ENCODE data around the gene LRRTM1. TPM values are rescaled to one million over a fixed set of nuclear protein-coding genes. Genes with fewer than 3 reads are reported as not detected.

The LRRTM1 gene
- total and polyA plus RNA-seq, 2 donors: 0.63 to 1.1 TPM

DNA sequence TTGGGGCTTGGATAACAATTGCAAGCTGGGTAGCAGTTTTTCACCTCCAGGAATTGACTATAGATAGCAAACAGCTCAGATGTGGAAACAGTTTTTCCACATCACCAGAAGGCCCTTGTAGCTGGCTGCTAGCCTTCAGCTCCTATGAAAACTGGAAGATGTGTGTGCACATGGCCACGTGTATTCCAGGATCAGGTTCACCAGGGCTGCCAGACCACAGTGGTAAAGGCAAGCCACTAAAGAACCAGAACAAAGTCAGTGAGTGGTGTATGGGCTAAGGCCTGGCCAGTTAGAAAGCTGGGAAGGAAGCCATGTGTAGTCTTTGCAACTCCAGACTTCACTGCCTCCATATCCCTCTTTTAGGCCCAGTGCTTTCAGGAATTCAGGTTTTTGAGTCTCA is 12.9 kb downstream of the LRRTM1 start:
- Histone ChIP-seq H3K4me3 (ENCODE audit: low read depth, low read length) (no peak overlapping the region), H3K27ac (ENCODE audit: low read depth) (no peak overlapping the region), H3K36me3 (ENCODE audit: insufficient read depth) (no peaks in the 10 kb centered on the region), H3K4me1 (ENCODE audit: insufficient read depth) (no peaks in the 10 kb centered on the region)
- DNase-seq (ENCODE audit: extremely low spot score): no peak
- 52% methylated on average over 1 of the region's 1 CpG for WGBS

DNA sequence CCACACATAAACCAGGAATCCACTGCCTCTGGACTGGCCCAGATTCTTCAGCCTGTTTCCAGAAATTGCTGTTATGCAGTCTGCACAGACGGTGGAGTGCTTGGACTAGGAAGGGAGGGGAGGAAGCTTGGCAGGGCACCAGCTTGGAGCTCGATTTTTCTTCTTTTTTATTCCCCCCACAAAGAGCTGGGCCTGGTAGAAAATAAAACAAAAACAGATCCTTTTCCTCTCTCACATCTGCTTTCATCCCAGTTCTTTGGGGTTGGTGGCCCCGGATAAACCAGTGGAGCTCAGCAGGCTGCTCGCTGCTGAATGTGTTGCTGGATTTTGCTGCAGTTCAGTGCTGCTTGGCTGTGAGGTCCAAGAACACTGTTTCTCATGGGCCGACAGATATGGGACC is 16.0 kb downstream of the LRRTM1 start:
- no peak for DNase-seq (ENCODE audit: extremely low spot score)
- Histone ChIP-seq H3K27ac (ENCODE audit: low read depth) (no peak overlapping the region), H3K4me1 (ENCODE audit: insufficient read depth) (no peaks in the 10 kb centered on the region), H3K36me3 (ENCODE audit: insufficient read depth) (no peaks in the 10 kb centered on the region), H3K4me3 (ENCODE audit: low read depth, low read length) (no peak overlapping the region)
- 26% methylated on average over 5 of the region's 5 CpGs for WGBS

DNA sequence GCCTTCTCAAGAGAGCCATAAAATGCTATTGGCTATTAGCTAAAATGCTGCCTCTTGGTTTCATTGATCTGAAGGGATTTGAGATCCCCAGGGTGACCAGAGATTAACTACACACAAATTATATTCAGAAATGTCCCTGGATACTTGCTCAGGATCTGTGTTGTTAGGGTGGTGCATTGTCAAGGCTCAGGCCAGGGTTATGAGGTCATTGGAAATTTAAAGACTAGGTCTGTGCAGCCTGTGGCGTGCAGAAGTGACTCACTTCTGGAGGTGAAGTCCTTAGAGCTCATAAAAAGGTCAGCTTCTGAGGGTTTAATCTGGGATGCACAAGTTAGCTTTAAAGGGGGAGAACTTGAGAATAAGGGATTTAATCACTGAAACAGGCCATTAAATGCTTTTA is 23.5 kb downstream of the LRRTM1 start:
- no peak overlapping the region for H3K27ac ChIP-seq (ENCODE audit: low read depth)
- H3K4me3 ChIP-seq (ENCODE audit: low read depth, low read length): no peak overlapping the region
- 78% methylated on average over 1 of the region's 1 CpG for WGBS
- no peak for DNase-seq (ENCODE audit: extremely low spot score)
- no peaks in the 10 kb centered on the region for H3K36me3 ChIP-seq (ENCODE audit: insufficient read depth)
- H3K4me1 ChIP-seq (ENCODE audit: insufficient read depth): no peaks in the 10 kb centered on the region

DNA sequence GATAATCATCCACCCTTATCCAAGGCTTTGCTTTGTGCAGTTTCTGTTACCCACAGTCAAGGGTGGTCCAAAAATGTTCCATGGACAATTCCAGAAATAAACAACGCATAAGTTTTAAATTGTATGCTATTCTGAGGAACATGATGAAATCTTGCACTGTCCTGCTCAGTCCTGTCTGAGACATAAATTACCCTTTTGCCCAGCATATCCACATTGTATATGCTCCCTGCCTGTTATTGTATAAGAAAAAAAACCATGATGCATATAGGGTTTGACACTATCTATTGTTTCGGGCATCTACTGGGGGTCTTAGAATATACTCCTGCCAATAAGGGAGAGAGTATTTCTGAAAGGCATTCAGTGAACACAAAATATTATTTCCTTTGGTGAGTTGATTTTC is 24.0 kb downstream of the LRRTM1 start:
- Histone ChIP-seq H3K36me3 (ENCODE audit: insufficient read depth) (no peaks in the 10 kb centered on the region), H3K4me1 (ENCODE audit: insufficient read depth) (no peaks in the 10 kb centered on the region), H3K4me3 (ENCODE audit: low read depth, low read length) (no peak overlapping the region), H3K27ac (ENCODE audit: low read depth) (no peak overlapping the region)
- DNase-seq (ENCODE audit: extremely low spot score): no peak
- 84% methylated on average over 2 of the region's 2 CpGs for WGBS

DNA sequence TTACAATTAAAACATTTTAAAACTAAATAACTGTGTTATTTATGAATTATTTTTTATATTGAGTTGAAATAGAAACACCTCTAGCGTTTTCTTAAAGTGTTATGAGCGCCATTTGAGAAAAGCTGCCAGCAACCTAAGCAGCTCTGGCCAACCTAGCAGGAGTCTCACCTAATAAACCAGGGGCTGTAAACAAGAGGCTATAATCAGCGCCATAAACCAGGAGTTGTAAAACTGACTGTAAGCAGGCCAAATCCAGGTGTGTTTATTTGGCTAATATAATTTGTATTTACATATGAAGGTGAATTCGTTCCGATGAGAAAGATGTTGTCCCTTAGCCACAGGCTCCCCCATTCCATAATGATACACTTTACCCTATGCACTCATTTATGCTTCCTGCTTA is 34.7 kb downstream of the LRRTM1 start:
- WGBS: 26% methylated on average over 5 of the region's 5 CpGs
- no peaks in the 10 kb centered on the region for H3K36me3 ChIP-seq (ENCODE audit: insufficient read depth)

DNA sequence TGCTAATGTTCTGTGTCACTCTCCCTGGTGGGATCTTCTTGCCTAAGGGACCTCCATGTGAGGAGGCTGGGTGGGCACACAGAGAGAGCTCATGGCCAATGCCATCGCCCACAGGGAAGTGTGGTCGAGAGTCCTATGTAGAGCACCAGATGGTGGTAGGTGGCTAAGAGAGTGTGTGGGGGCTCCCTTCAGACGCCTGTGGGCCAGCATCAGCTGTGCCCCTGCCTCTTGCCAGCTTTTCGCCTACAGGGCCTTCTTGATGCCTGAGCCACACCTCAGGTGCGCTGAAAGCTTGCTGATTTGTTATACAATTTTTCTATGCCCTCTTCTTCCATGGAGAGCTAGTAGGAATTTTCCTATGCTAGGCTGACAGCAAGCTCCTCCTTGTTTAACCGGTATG is 38.3 kb downstream of the LRRTM1 start:
- Histone ChIP-seq H3K27ac (ENCODE audit: low read depth) (no peak overlapping the region), H3K36me3 (ENCODE audit: insufficient read depth) (no peaks in the 10 kb centered on the region), H3K4me3 (ENCODE audit: low read depth, low read length) (no peak overlapping the region), H3K4me1 (ENCODE audit: insufficient read depth) (no peaks in the 10 kb centered on the region)
- DNase-seq (ENCODE audit: extremely low spot score): no peak
- WGBS: 79% methylated on average over 6 of the region's 6 CpGs

More for the DNA sequence above, 34.7 kb downstream of the LRRTM1 start:
- Histone ChIP-seq H3K4me1 (ENCODE audit: insufficient read depth) (no peaks in the 10 kb centered on the region), H3K27ac (ENCODE audit: low read depth) (no peak overlapping the region), H3K4me3 (ENCODE audit: low read depth, low read length) (no peak overlapping the region)
- no peak for DNase-seq (ENCODE audit: extremely low spot score)

DNA sequence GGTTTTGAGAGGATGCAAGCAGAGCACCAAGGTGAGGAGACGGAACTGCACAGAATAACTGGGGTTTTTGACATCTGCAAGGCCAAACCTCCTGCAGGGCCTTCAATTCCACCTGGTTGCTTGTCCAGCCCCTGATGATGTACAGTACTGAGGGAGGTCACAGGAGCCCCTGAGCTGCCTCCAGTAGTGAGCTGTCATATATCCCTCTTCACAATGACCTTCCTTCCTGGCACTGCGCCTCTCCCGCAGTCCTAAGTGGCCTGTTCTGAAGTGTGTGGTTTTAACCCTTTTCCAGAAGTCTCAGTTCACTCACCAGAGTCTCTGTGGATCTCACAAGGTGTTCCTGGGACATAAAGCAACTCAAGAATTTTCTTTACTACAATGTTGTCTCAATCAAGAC is 45.3 kb downstream of the LRRTM1 start:
- H3K36me3 ChIP-seq (ENCODE audit: insufficient read depth): no peaks in the 10 kb centered on the region
- no peak for DNase-seq (ENCODE audit: extremely low spot score)
- WGBS: 73% methylated on average over 3 of the region's 3 CpGs
- no peak overlapping the region for H3K27ac ChIP-seq (ENCODE audit: low read depth)
- no peaks in the 10 kb centered on the region for H3K4me1 ChIP-seq (ENCODE audit: insufficient read depth)
- no peak overlapping the region for H3K4me3 ChIP-seq (ENCODE audit: low read depth, low read length)

DNA sequence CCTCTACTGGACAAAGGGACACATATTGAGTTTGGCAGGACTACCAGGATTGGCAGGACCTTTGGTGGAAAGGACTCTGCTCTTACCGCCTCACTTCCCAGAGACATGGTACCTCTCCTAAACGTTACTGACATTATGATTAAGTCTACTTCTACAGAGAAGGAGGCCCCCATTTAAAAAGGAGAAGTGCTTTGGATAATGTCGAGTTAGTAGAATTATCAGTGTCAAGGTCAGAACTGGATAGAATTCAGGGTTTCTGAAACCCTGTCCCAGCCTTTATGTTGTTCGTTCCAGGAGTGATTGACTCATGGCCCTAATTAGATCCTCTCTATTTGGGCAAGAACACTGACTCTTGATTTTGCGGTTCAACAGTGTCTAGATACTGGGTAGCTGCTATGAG is 45.8 kb downstream of the LRRTM1 start:
- H3K4me3 ChIP-seq (ENCODE audit: low read depth, low read length): no peak overlapping the region
- no peaks in the 10 kb centered on the region for H3K4me1 ChIP-seq (ENCODE audit: insufficient read depth)
- DNase-seq (ENCODE audit: extremely low spot score): no peak
- WGBS: 84% methylated on average over 5 of the region's 5 CpGs
- no peaks in the 10 kb centered on the region for H3K36me3 ChIP-seq (ENCODE audit: insufficient read depth)
- H3K27ac ChIP-seq (ENCODE audit: low read depth): no peak overlapping the region

DNA sequence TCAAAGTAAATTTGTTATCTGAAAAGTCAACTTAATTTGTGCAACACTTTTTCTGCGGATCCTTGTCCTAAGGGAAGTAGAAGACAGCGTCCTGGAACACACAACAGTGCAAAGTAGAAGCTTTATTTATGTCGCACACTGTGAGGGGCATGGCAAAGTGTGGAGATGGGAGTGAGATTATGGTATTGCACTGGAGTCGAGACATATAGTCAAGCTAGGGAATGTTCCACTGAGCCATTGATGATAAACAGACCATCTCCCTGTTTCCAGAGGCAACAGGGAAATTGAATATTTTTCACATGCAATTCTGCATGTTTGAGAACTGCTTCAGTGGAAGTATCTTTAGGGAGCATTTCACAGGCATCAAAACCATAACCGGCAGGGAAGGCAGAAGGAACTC is 46.2 kb downstream of the LRRTM1 start:
- Histone ChIP-seq H3K27ac (ENCODE audit: low read depth) (no peak overlapping the region), H3K36me3 (ENCODE audit: insufficient read depth) (no peaks in the 10 kb centered on the region), H3K4me1 (ENCODE audit: insufficient read depth) (no peaks in the 10 kb centered on the region), H3K4me3 (ENCODE audit: low read depth, low read length) (no peak overlapping the region)
- 61% methylated on average over 5 of the region's 5 CpGs for WGBS
- DNase-seq (ENCODE audit: extremely low spot score): no peak

DNA sequence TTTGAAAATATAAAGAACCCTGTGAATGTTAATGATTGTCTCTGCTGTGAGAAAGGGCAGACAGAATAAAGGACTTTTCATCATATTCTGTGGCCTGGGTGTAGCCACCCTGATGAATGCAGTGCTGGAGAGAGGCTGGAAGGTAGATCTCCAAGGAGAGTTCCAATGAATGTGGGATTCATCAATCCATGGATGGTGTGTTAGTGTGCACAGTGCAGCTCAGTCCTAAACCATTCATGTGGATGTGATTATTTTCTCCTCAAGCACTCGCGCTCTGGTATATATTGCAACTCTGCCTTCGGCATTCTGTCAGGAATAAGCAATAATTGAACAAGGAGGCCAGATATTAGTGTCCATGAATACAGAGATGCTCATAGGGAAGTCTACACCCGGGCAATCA is 47.1 kb downstream of the LRRTM1 start:
- DNase-seq (ENCODE audit: extremely low spot score): no peak
- Histone ChIP-seq H3K36me3 (ENCODE audit: insufficient read depth) (no peaks in the 10 kb centered on the region), H3K27ac (ENCODE audit: low read depth) (no peak overlapping the region), H3K4me3 (ENCODE audit: low read depth, low read length) (no peak overlapping the region), H3K4me1 (ENCODE audit: insufficient read depth) (no peaks in the 10 kb centered on the region)
- WGBS: 91% methylated on average over 4 of the region's 4 CpGs

DNA sequence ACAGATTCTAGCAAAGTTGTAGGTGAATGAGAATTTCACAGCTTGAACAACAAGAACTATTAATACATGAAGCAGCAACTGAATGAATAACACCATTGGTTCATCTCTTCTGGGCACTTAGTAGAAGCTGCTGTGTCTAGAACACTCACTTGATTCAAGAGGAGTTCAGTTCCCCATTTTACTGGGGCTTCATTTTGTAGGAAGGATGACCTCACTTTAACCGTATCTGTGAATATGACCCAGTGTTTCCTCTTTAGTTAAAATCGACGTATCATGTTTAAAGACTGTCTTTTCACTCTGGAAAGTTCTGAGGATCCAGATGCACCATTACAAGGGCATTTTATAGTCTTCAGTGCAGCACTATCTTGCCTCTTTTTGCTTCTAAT is 47.8 kb downstream of the LRRTM1 start:
- WGBS: 63% methylated on average over 3 of the region's 3 CpGs
- no peak for DNase-seq (ENCODE audit: extremely low spot score)
- Histone ChIP-seq H3K36me3 (ENCODE audit: insufficient read depth) (no peaks in the 10 kb centered on the region), H3K27ac (ENCODE audit: low read depth) (no peak overlapping the region), H3K4me3 (ENCODE audit: low read depth, low read length) (no peak overlapping the region), H3K4me1 (ENCODE audit: insufficient read depth) (no peaks in the 10 kb centered on the region)

DNA sequence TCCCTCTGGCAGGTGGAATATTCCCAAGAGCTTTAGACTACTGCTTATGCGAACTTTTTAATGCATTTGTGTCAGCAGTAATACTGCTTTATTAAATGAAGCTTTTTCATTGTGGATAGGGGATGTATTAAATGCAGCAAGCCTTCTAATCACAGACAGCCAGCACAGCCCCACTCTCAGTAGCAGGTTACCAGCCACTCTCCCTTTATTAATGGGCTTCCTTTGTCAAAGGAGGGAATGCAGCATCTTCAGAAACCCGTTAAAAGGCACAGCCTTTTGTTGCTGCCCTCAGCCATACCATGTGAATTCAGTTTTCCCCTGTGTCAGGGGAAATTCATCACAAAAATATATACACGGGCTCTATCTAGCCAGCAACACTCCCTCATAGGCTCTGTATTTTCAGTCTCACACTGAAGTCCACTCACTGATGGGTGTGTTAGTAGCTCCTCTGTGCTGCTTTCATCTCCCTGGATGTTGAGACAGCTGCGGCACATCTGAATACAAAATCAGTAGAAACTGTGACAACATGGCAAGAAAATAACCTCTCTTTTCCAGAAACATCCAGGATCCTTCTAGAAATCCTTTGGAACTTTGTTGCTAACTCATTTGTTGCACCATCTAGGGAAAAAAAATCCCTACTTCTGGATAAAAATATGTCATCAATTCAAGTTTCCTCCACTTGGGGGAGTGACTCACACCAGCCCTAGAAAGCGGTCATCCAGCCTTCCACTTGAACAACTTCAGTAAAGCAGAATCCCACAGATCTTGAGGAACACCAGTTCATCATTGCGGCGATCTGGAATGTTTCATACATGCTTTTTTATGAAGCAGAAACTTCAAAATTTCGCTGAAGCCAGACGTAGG is 48.4 kb downstream of the LRRTM1 start:
- Histone ChIP-seq H3K27ac (ENCODE audit: low read depth) (no peak overlapping the region), H3K36me3 (ENCODE audit: insufficient read depth) (no peaks in the 10 kb centered on the region), H3K4me3 (ENCODE audit: low read depth, low read length) (no peak overlapping the region), H3K4me1 (ENCODE audit: insufficient read depth) (no peaks in the 10 kb centered on the region)
- DNase-seq (ENCODE audit: extremely low spot score): no peak
- 71% methylated on average over 9 of the region's 9 CpGs for WGBS

DNA sequence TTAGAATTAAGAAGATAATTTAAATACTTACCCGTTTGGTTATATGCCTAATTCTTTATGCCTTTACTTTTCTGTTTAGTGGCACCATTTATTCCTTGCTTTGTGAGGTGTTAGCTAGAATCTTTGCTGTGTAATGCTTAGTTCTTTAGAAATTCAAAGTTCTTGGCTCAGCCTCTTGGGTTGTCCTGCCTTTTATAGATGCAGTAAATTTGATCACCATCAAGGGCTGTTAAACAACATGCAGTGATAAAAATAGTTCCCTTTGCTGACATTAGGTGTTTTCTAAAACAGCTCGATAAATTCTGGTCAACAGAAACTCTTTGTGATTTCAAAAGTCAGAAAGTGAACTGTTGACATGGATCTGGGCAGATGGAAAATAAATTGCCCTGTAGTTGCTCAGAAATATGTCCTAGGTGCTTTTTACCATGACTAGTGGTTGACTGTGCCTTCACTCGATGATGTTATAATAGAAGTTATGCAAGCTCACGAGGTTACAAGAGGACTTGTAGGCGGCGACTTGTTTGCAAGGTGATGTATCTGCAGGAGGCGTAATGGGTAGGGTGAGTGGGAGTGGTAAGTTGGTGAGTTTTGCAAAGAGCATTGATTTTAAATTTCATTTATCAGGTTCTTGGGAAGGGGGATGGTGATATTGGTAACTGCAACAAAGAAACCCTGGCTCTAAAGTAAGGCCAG is 52.1 kb downstream of the LRRTM1 start:
- no peak for DNase-seq (ENCODE audit: extremely low spot score)
- H3K4me1 ChIP-seq (ENCODE audit: insufficient read depth): no peaks in the 10 kb centered on the region
- no peaks in the 10 kb centered on the region for H3K36me3 ChIP-seq (ENCODE audit: insufficient read depth)
- no peak overlapping the region for H3K27ac ChIP-seq (ENCODE audit: low read depth)
- WGBS: 78% methylated on average over 7 of the region's 7 CpGs
- no peak overlapping the region for H3K4me3 ChIP-seq (ENCODE audit: low read depth, low read length)
